Regular cardiac myocyte (primary cell): Measurements from ENCODE around the gene EFCAB10. TPM values are rescaled to one million over a fixed set of nuclear protein-coding genes. Genes with fewer than 3 reads are reported as not detected.

Experiments used
- total RNA-seq: library from RNA; depleted of rRNA; stranded (reverse); fragments of >200 nt; gene quantifications from 2 replicates; pipeline ENCODE4 v1.2.3, GENCODE V29; 2014

Gene EFCAB10, protein sequence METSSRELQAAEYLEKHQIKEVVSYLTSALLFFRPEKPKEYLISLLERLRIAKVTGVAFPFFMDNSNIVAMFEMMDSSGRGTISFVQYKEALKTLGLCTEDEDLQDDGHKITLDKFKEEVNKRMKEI
- total RNA-seq: 0.56 TPM in 1 of 2 replicates, not detected in the other

DNA sequence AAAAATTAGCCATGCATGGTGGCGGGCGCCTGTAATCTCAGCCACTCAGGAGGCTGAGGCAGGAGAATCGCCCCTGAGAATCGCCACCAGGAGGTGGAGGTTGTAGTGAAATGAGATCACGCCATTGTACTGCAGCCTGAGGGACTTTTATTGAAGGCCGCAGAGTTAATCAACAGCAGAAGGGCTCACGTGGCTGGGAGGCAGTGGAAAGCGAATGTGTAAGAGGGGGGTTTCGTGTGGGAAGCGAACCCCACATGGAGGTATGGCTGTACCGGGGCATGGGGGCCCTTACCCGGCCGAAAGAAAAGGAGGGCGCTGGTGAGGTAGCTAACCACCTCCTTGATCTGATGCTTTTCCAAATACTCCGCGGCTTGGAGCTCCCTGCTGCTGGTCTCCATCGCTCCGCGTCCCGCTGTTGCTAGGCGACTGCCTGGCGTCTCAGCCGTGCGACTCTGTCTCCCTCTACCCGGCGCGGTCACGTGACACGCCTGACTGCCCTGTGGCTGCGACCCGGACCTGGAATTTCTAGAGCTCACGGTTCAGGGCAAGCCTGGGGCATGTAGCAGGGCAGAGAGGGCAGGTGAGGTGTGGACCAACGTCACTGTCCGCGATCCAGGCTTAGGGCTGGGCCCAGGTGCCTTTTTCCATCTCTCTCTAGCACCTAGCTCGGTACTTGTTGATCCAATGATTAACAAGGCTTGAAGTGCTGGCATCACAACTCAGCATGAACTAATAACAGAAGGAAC lies at the start of gene EFCAB10:
EFCAB10 (minus strand) TSS at position 428 of the 746 bp plus-strand sequence; CDS start at position 398, 30 bp downstream.

DNA sequence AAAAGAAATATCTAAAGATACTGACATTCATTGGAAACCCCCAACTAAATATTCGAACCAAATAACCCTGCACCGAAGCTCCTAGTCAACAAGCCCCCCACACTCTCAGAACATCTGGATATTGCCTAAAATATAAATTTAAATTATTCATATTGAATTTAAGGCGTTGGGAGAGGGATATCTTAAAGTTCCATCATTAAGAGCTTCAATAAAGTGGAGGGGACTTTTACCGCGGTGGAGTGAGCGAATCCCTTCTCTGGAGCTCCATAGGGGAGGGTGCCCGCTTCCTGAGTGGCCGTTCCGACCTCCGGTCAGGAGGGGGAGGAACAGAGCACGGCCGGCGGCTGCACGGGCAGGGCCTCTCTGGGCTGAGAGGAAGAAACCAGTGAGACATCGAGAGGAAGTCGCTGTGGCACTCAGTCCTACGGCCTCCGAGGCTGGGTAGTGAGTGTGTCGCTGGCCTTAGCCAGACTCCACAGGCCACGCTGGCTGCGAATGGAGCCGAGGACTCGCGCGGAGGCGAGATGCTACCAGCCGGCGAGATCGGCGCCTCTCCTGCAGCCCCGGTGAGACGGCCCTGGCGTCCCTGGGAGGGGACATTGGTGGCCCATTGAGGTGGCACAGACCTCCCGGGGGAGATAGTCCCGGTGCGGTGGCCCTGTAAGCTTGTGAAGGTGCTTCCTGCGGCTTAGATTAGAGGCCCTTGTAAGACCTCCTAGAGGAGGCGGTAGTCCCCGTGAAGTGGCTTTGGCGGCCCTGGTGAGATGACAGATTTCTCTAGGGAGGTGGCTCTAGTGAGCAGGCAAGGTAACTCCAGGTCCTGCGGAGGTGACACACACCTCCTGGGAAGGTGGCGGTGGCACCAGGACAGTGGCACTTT lies 49.3 kb downstream of the EFCAB10 start, which contains the start of gene RINT1:
RINT1 (plus strand) TSS at position 410 of the 880 bp plus-strand sequence; CDS start at position 525, 115 bp downstream.

DNA sequence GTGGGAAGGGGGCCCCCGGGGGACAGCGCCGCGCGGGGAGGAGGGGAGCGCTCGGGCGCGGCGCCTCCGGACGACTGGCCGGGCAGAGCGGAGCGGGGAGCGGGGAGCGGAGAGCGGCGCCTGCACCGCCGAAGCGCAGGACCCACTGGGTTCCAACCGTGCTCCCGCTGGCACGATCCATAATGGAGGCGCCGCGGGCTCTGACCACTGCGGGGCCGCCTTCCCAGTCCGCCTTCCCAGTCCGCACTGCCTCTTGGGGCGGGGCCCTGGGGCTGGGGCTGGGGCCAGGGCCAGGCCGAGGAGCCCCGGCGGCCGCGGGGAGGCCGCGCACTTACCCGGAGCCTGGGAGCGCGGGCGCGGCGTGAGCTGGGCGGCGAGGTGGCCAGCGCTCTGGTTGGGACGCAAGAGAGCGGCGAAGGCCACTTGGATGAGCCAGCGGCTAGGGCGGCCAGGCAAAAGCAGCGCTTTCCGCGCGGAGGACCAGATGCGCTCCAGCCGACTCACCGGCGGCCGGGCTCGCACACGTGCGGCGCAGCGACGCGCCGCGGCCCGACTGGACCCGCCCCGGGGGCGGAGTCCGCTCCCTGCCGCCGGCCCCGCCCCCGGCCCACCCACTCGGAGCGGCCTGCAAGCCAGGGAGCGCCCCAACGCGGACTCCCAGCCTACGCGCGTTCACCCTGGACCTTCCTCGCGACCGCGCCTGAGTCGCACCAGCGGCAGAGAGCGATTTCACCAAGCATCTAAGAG lies 59.4 kb downstream of the EFCAB10 start, which contains the start of gene PUS7:
PUS7 (minus strand) TSS at position 555 of the 747 bp plus-strand sequence. CDS start 13,759 bp downstream, outside the sequence.

Other genes starting within 250 kb of the EFCAB10 start
- gene SRPK2, start 192.6 kb downstream of the EFCAB10 start, total RNA-seq: 34.9 and 47.9 TPM in 2 replicates
- gene PUS7, start 59.2 kb downstream of the EFCAB10 start, total RNA-seq: 20.0 and 23.8 TPM in 2 replicates
- gene RINT1, start 49.3 kb downstream of the EFCAB10 start, total RNA-seq: 16.9 and 43.1 TPM in 2 replicates